ENCODE data around the gene TOGARAM2. TPM values are rescaled to one million over a fixed set of nuclear protein-coding genes. Genes with fewer than 3 reads are reported as not detected.
"Not testable (repeated sequence)": the region's sequence is repeated elsewhere in the genome, so short reads cannot be mapped to it uniquely, and the experiment has no call there.

The TOGARAM2 gene
- total RNA-seq, 5 donors from 2014 or later (not counting 1 experiment from before 2014, with no cell fraction given) = 1.7 to 5.2 (median 2.7) TPM

DNA sequence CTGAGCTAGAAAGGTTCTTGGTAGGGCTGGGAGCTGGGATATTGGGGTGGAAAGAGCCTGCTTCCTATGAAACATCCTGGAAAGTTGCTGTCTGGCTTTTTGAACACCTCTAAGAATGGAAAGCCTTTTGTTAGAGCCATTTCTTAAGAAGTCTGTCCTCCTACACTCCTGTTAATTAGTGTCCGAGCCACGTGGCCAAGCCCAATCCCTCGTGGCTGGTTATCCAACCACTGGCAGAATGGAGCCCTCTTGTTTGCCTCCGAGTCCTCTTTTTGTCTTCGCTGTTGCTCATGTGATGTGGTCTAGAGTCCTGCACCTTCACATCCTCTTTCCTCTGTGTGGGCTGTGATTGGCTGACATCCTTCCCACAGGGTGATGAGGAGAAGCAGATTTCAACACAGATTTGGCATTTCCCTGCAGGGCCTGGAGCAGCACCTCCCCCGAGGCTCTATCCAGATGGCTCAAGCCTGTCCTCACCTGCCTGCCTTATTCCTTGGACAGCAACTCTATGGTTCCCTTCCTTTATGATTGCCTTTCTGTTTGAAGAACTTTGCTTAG lies 8.2 kb upstream of the TOGARAM2 start:
- DNase-seq = peak in 2 of 35 experiments; percentile 13 to 20
- Mint-ChIP-seq H3K4me3 (no peak overlapping the region), H3K36me3 (no peaks in the 10 kb centered on the region), H3K9me3 (no peaks in the 10 kb centered on the region), H3K27ac (no peak overlapping the region), H3K27me3 (peaks cover 0 to 2% of the 10 kb centered on the region in 2 donors), H3K4me1 (peaks cover 4 to 15% (median 13%) of the 10 kb centered on the region in 3 donors)
- peaks cover 0 to 8% of the 10 kb centered on the region in 2 experiments for H3K4me1 ChIP-seq (ENCODE audit: control insufficient read depth in 1 of 2, extremely low read depth in 1 of 2, insufficient read depth in 2 of 2, low read length in 2 of 2)
- no peaks in the 10 kb centered on the region for H3K9me3 ChIP-seq
- POLR2A ChIA-PET = no interaction called here
- H3K27ac ChIP-seq (ENCODE audit: low read length) = no peak overlapping the region
- peak in 2 of 4 experiments; percentile 44 to 58 for ATAC-seq (replicated peaks in 1 of 4)
- CTCF ChIA-PET = no interaction called here
- 7% methylated on average over 3 of the region's 6 CpGs for WGBS (ENCODE audit: insufficient coverage)
- H3K36me3 ChIP-seq (ENCODE audit: control insufficient read depth in 2 of 2, extremely low read depth in 1 of 2, insufficient read depth in 1 of 2, low read length in 1 of 2) = no peaks in the 10 kb centered on the region
- H3K4me3 ChIP-seq (ENCODE audit: control insufficient read depth in 1 of 2, extremely low read depth in 1 of 2, low read length in 1 of 2) = no peak overlapping the region
- peaks cover 0 to 7% of the 10 kb centered on the region in 2 experiments for H3K27me3 ChIP-seq (replicated peaks in 1 of 2; ENCODE audit: control insufficient read depth in 2 of 2, extremely low read depth in 1 of 2, insufficient read depth in 2 of 2, low read length in 1 of 2)

GRCh38 chr2:28974252-28974651 lies 6.8 kb upstream of the TOGARAM2 start:
- H3K4me3 Mint-ChIP-seq = no peak overlapping the region
- H3K4me1 ChIP-seq (ENCODE audit: control insufficient read depth in 1 of 2, extremely low read depth in 1 of 2, insufficient read depth in 2 of 2, low read length in 2 of 2) = peaks cover 0 to 8% of the 10 kb centered on the region in 2 experiments
- WGBS (ENCODE audit: insufficient coverage) = no CpG with 5 or more reads among the region's 4 CpGs
- ChIA-PET POLR2A (no interaction called here), CTCF (no interaction called here)
- H3K4me1 Mint-ChIP-seq = peaks cover 4 to 15% (median 13%) of the 10 kb centered on the region in 3 donors
- H3K27me3 ChIP-seq (replicated peaks in 1 of 2; ENCODE audit: control insufficient read depth in 2 of 2, extremely low read depth in 1 of 2, insufficient read depth in 2 of 2, low read length in 1 of 2) = peaks cover 0 to 7% of the 10 kb centered on the region in 2 experiments
- no peaks in the 10 kb centered on the region for H3K9me3 ChIP-seq
- ATAC-seq (replicated peaks in 1 of 4) (no peak), DNase-seq (no peak)
- peaks cover 0 to 2% of the 10 kb centered on the region in 2 donors for H3K27me3 Mint-ChIP-seq
- H3K36me3 ChIP-seq (ENCODE audit: control insufficient read depth in 2 of 2, extremely low read depth in 1 of 2, insufficient read depth in 1 of 2, low read length in 1 of 2) = no peaks in the 10 kb centered on the region
- H3K9me3 Mint-ChIP-seq = no peaks in the 10 kb centered on the region
- H3K36me3 Mint-ChIP-seq = no peaks in the 10 kb centered on the region
- no peak overlapping the region for H3K4me3 ChIP-seq (ENCODE audit: control insufficient read depth in 1 of 2, extremely low read depth in 1 of 2, low read length in 1 of 2)
- H3K27ac Mint-ChIP-seq = no peak overlapping the region
- no peak overlapping the region for H3K27ac ChIP-seq (ENCODE audit: low read length)

DNA sequence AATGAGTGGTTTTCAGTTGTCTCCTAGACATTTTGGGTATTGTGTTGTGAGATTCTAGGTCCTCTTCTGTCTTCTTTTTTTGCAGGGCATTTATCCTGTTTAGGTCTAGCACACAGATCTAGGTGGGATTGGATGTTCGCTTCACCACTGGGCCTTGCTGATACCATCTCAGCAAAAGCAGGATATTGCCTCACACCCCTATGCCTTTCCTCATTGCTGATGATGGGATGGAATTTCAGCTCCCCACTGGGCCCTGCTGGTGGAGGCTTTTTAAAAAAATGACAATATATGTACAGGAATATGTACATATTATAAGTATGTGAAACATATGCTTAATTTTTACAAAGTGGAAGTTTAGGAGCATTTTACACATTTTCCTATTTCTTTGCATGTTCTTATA lies 5.4 kb upstream of the TOGARAM2 start:
- POLR2A ChIA-PET = no interaction called here
- Histone ChIP-seq H3K4me1 (ENCODE audit: control insufficient read depth in 1 of 2, extremely low read depth in 1 of 2, insufficient read depth in 2 of 2, low read length in 2 of 2) (peaks cover 0 to 8% of the 10 kb centered on the region in 2 experiments), H3K27me3 (replicated peaks in 1 of 2; ENCODE audit: control insufficient read depth in 2 of 2, extremely low read depth in 1 of 2, insufficient read depth in 2 of 2, low read length in 1 of 2) (peaks cover 0 to 7% of the 10 kb centered on the region in 2 experiments), H3K4me3 (ENCODE audit: control insufficient read depth in 1 of 2, extremely low read depth in 1 of 2, low read length in 1 of 2) (no peak overlapping the region), H3K9me3 (no peaks in the 10 kb centered on the region), H3K27ac (ENCODE audit: low read length) (no peak overlapping the region), H3K36me3 (ENCODE audit: control insufficient read depth in 2 of 2, extremely low read depth in 1 of 2, insufficient read depth in 1 of 2, low read length in 1 of 2) (no peaks in the 10 kb centered on the region)
- H3K4me1 Mint-ChIP-seq = peaks cover 4 to 15% (median 13%) of the 10 kb centered on the region in 3 donors
- peaks cover 0 to 2% of the 10 kb centered on the region in 2 donors for H3K27me3 Mint-ChIP-seq
- no peak overlapping the region for H3K27ac Mint-ChIP-seq
- H3K4me3 Mint-ChIP-seq = no peak overlapping the region
- CTCF ChIA-PET = interaction anchor here in 1 of 2 donors (1.0 kb wide), 1 partner anchor 14 kb away, joined by 4 read pairs; no protein-coding TSS in a partner anchor
- WGBS (ENCODE audit: insufficient coverage) = no CpG with 5 or more reads among the region's 1 CpG
- ATAC-seq (replicated peaks in 1 of 4) = no peak
- DNase-seq = no peak
- no peaks in the 10 kb centered on the region for H3K9me3 Mint-ChIP-seq
- no peaks in the 10 kb centered on the region for H3K36me3 Mint-ChIP-seq

- no peaks in the 10 kb centered on the region for H3K9me3 ChIP-seq
- peaks cover 0 to 8% of the 10 kb centered on the region in 2 experiments for H3K4me1 ChIP-seq (ENCODE audit: control insufficient read depth in 1 of 2, extremely low read depth in 1 of 2, insufficient read depth in 2 of 2, low read length in 2 of 2)
- Mint-ChIP-seq H3K27me3 (peaks cover 0 to 2% of the 10 kb centered on the region in 2 donors), H3K4me3 (no peak overlapping the region), H3K27ac (no peak overlapping the region), H3K36me3 (no peaks in the 10 kb centered on the region), H3K4me1 (peaks cover 4 to 15% (median 13%) of the 10 kb centered on the region in 3 donors), H3K9me3 (no peaks in the 10 kb centered on the region)
- no peaks in the 10 kb centered on the region for H3K36me3 ChIP-seq (ENCODE audit: control insufficient read depth in 2 of 2, extremely low read depth in 1 of 2, insufficient read depth in 1 of 2, low read length in 1 of 2)
- ChIA-PET POLR2A (no interaction called here), CTCF (interaction anchor here in 1 of 2 donors (1.0 kb wide), 1 partner anchor 13 kb away, joined by 4 read pairs; no protein-coding TSS in a partner anchor)
- DNase-seq (no peak), ATAC-seq (replicated peaks in 1 of 4) (no peak)
- WGBS (ENCODE audit: insufficient coverage) = 71% methylated on average over 1 of the region's 3 CpGs
- H3K27ac ChIP-seq (ENCODE audit: low read length) = no peak overlapping the region
- peaks cover 0 to 7% of the 10 kb centered on the region in 2 experiments for H3K27me3 ChIP-seq (replicated peaks in 1 of 2; ENCODE audit: control insufficient read depth in 2 of 2, extremely low read depth in 1 of 2, insufficient read depth in 2 of 2, low read length in 1 of 2)
- no peak overlapping the region for H3K4me3 ChIP-seq (ENCODE audit: control insufficient read depth in 1 of 2, extremely low read depth in 1 of 2, low read length in 1 of 2)
These were observed 4.5 kb upstream of the TOGARAM2 start for GRCh38 chr2:28976584-28976983.

- 67% methylated on average over 8 of the region's 10 CpGs for WGBS (ENCODE audit: insufficient coverage)
- ChIA-PET POLR2A (no interaction called here), CTCF (no interaction called here)
- Mint-ChIP-seq H3K27me3 (peaks cover 0 to 2% of the 10 kb centered on the region in 2 donors), H3K4me3 (no peak overlapping the region), H3K27ac (no peak overlapping the region), H3K9me3 (no peaks in the 10 kb centered on the region), H3K4me1 (peaks cover 4 to 15% (median 13%) of the 10 kb centered on the region in 3 donors), H3K36me3 (no peaks in the 10 kb centered on the region)
- H3K4me3 ChIP-seq (ENCODE audit: control insufficient read depth in 1 of 2, extremely low read depth in 1 of 2, low read length in 1 of 2) = no peak overlapping the region
- peaks cover 0 to 8% of the 10 kb centered on the region in 2 experiments for H3K4me1 ChIP-seq (ENCODE audit: control insufficient read depth in 1 of 2, extremely low read depth in 1 of 2, insufficient read depth in 2 of 2, low read length in 2 of 2)
- DNase-seq = no peak
- H3K27me3 ChIP-seq (replicated peaks in 1 of 2; ENCODE audit: control insufficient read depth in 2 of 2, extremely low read depth in 1 of 2, insufficient read depth in 2 of 2, low read length in 1 of 2) = peaks cover 0 to 7% of the 10 kb centered on the region in 2 experiments
- H3K36me3 ChIP-seq (ENCODE audit: control insufficient read depth in 2 of 2, extremely low read depth in 1 of 2, insufficient read depth in 1 of 2, low read length in 1 of 2) = no peaks in the 10 kb centered on the region
- no peak overlapping the region for H3K27ac ChIP-seq (ENCODE audit: low read length)
- ATAC-seq (replicated peaks in 1 of 4) = no peak
- H3K9me3 ChIP-seq = no peaks in the 10 kb centered on the region
These were observed 3.8 kb upstream of the TOGARAM2 start for GRCh38 chr2:28977176-28977875.

DNA sequence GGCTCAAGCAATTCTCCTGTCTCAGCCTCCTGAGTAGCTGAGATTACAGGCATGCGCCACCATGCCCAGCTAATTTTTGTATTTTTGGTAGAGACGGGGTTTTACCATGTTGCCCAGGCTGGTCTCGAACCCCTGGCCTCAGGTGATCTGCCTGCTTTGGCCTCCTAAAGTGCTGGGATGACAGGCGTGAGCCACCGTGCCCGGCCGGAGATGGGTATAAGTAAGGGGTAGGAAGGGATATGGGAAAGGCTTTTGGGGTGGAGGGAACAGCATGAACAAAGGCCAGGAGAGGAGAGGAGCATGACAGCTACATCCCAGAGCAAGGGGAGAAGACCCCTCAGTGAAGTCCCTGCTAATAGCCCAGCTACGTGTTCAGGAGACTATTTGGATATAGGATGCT lies 3.1 kb upstream of the TOGARAM2 start:
- H3K27me3 ChIP-seq (replicated peaks in 1 of 2; ENCODE audit: control insufficient read depth in 2 of 2, extremely low read depth in 1 of 2, insufficient read depth in 2 of 2, low read length in 1 of 2); H3K9me3 Mint-ChIP-seq; H3K4me1 Mint-ChIP-seq; H3K27ac Mint-ChIP-seq; H3K27me3 Mint-ChIP-seq; H3K9me3 ChIP-seq; H3K36me3 ChIP-seq (ENCODE audit: control insufficient read depth in 2 of 2, extremely low read depth in 1 of 2, insufficient read depth in 1 of 2, low read length in 1 of 2); ATAC-seq (replicated peaks in 1 of 4); DNase-seq; H3K27ac ChIP-seq (ENCODE audit: low read length); H3K4me3 Mint-ChIP-seq; H3K4me3 ChIP-seq (ENCODE audit: control insufficient read depth in 1 of 2, extremely low read depth in 1 of 2, low read length in 1 of 2); H3K4me1 ChIP-seq (ENCODE audit: control insufficient read depth in 1 of 2, extremely low read depth in 1 of 2, insufficient read depth in 2 of 2, low read length in 2 of 2); CTCF ChIA-PET; H3K36me3 Mint-ChIP-seq: not testable (repeated sequence)
- POLR2A ChIA-PET = interaction anchor here in 1 of 2 donors (0.7 kb wide), 1 partner anchor 127 kb away, joined by 5 read pairs; no protein-coding TSS in a partner anchor
- whole genome bisulfite sequencing (ENCODE audit: insufficient coverage) = 91% methylated on average over 7 of the region's 8 CpGs
